HCT116 (cell line): ENCODE measurements around the gene HCN2. TPM values are rescaled to one million over a fixed set of nuclear protein-coding genes. Genes with fewer than 3 reads are reported as not detected.

ENCODE experiments used
- ATAC-seq: fragments of 200-7000 bp; cut with Tn5 transposase; 2 replicates; pipeline ENCODE4 v1.9.1; 2020; ENCODE audit warnings: mild to moderate bottlenecking, moderate library complexity
- BruUV-seq: library from RNA; stranded (reverse); fragments of 400-500 nt; replicated peaks from 2 replicates; lab custom pipeline; 2021; lab: Mats Ljungman, UMichigan
- CTCF ChIA-PET: fragments of 300-600 bp; sonication (Branson Sonifier 250); formaldehyde crosslinking; loops from one replicate; lab custom pipeline; 2021; ENCODE audit warnings: antibody characterized with exemption; lab: Charles Lee
- POLR2A ChIA-PET: fragments of 300-600, 350-600 bp; sonication (Branson Sonifier 250); formaldehyde crosslinking; loops from one replicate; lab custom pipeline; 2021; ENCODE audit warnings: antibody characterized with exemption; lab: Charles Lee
- RAD21 ChIA-PET, 2 experiments: fragments of 300-600 bp; sonication (Branson Sonifier 250); formaldehyde crosslinking; loops; one replicate each; lab custom pipeline; 2023; ENCODE audit warnings: low total read pairs in 2 of 2; ENCODE audit not compliant: uncharacterized antibody in 2 of 2, unreplicated experiment in 2 of 2, low non-redundant PET in 1 of 2; lab: Charles Lee
- DNase-seq: peaks from one replicate; pipeline ENCODE4 v3.0.0-alpha.2; 2010; ENCODE audit warnings: low read depth, low spot score
- H2AFZ ChIP-seq: fragments of 200-600 bp; shearing (Covaris generic), sonication (generic); 2 replicates; pipeline ENCODE4 v1.6.1; 2017; ENCODE audit warnings: low read depth, mixed run types, mixed read lengths, antibody characterized with exemption, low read length; ENCODE audit not compliant: poor library complexity, severe bottlenecking
- H3K27ac ChIP-seq: 2 replicates; pipeline ENCODE4 v1.5.1; 2012; ENCODE audit warnings: low read depth, low read length
- H3K27me3 ChIP-seq: fragments of 200-600 bp; sonication (generic); 2 replicates; pipeline ENCODE4 v1.6.1; 2016; ENCODE audit warnings: mixed run types, low read length, mixed read lengths; ENCODE audit not compliant: insufficient read depth
- H3K36me3 ChIP-seq, 2 experiments: fragments of 200-500 bp in 1 of 2; fragments of 200-600 bp in 1 of 2; sonication (Bioruptor generic) in 1 of 2; sonication (generic) in 1 of 2; 2 replicates each; pipeline versions ENCODE4 v1.5.1 to v1.6.1; 2014 to 2016; ENCODE audit warnings: low read length in 2 of 2, inconsistent platforms in 1 of 2, mixed read lengths in 1 of 2, mixed run types in 1 of 2; ENCODE audit not compliant: insufficient read depth in 2 of 2, control insufficient read depth in 1 of 2
- H3K4me1 ChIP-seq, 2 experiments: fragments of 200-600 bp in 1 of 2; sonication (generic) in 1 of 2; 2 replicates each; pipeline versions ENCODE4 v1.5.1 to v1.6.1; 2012 to 2017; ENCODE audit warnings: low read length in 2 of 2, inconsistent platforms in 1 of 2, mild to moderate bottlenecking in 1 of 2, mixed read lengths in 1 of 2, mixed run types in 1 of 2, moderate library complexity in 1 of 2; ENCODE audit not compliant: insufficient read depth in 2 of 2, control insufficient read depth in 1 of 2
- H3K4me2 ChIP-seq: fragments of 200-600 bp; sonication (generic); 2 replicates; pipeline ENCODE4 v1.6.1; 2017; ENCODE audit warnings: mixed run types, low read length, mixed read lengths
- H3K4me3 ChIP-seq, 2 experiments: fragments of 200-600 bp in 1 of 2; sonication (generic) in 1 of 2; replicated peaks in 1 of 2; 2 replicates each; pipeline ENCODE4 v1.5.1; 2011 to 2016; ENCODE audit warnings: low read length in 2 of 2, control low read depth in 1 of 2, low read depth in 1 of 2, mild to moderate bottlenecking in 1 of 2, mixed read lengths in 1 of 2, mixed run types in 1 of 2
- H3K79me2 ChIP-seq: fragments of 200-600 bp; sonication (generic); 2 replicates; pipeline ENCODE4 v1.6.1; 2017; ENCODE audit warnings: mild to moderate bottlenecking, mixed run types, low read length, moderate library complexity, mixed read lengths; ENCODE audit not compliant: insufficient read depth
- H3K9ac ChIP-seq: fragments of 200-600 bp; sonication (generic); 2 replicates; pipeline ENCODE4 v1.6.1; 2016; ENCODE audit warnings: low read length, mixed read lengths
- H3K9me2 ChIP-seq: fragments of 200-600 bp; sonication (generic), shearing (Covaris generic); 2 replicates; pipeline ENCODE4 v1.6.1; 2017; ENCODE audit warnings: mixed run types, mild to moderate bottlenecking, moderate library complexity; ENCODE audit not compliant: insufficient read depth
- H3K9me3 ChIP-seq, 2 experiments: fragments of 200-500 bp in 1 of 2; fragments of 200-600 bp in 1 of 2; sonication (Bioruptor generic) in 1 of 2; sonication (generic) in 1 of 2; 2 replicates each; pipeline ENCODE4 v1.6.1; 2014 to 2017; ENCODE audit warnings: low read length in 2 of 2, mixed read lengths in 2 of 2, inconsistent platforms in 1 of 2, low read depth in 1 of 2, mild to moderate bottlenecking in 1 of 2, mixed run types in 1 of 2, moderate library complexity in 1 of 2; ENCODE audit not compliant: control insufficient read depth in 1 of 2, insufficient read depth in 1 of 2
- H4K20me1 ChIP-seq: fragments of 200-600 bp; sonication (generic), shearing (Covaris generic); 2 replicates; pipeline ENCODE4 v1.6.1; 2017; ENCODE audit warnings: mixed run types, mild to moderate bottlenecking, moderate library complexity; ENCODE audit not compliant: insufficient read depth
- ATF3 ChIP-seq: IDR thresholded peaks from 2 replicates; pipeline ENCODE4 v1.6.1; 2012
- CEBPB ChIP-seq: IDR thresholded peaks from 2 replicates; pipeline ENCODE4 v1.6.1; 2012; ENCODE audit warnings: low read depth
- ELF1 ChIP-seq: IDR thresholded peaks from 2 replicates; pipeline ENCODE4 v1.6.1; 2012; ENCODE audit warnings: low read depth, borderline replicate concordance
- EZH2 ChIP-seq: fragments of 200-600 bp; sonication (generic); IDR thresholded peaks from 2 replicates; pipeline ENCODE4 v1.6.1; 2017; ENCODE audit warnings: antibody characterized with exemption, mixed run types
- EZH2phosphoT487 ChIP-seq: fragments of 200-600 bp; IDR thresholded peaks from 2 replicates; pipeline ENCODE4 v1.6.1; 2018; ENCODE audit warnings: antibody characterized with exemption, borderline replicate concordance
- FOSL1 ChIP-seq: IDR thresholded peaks from 2 replicates; pipeline ENCODE4 v1.6.1; 2012; ENCODE audit warnings: low read depth
- JUND ChIP-seq: IDR thresholded peaks from 2 replicates; pipeline ENCODE4 v1.6.1; 2012
- MAX ChIP-seq: IDR thresholded peaks from 2 replicates; pipeline ENCODE4 v1.6.1; 2012
- RAD21 ChIP-seq: IDR thresholded peaks from 2 replicates; pipeline ENCODE4 v1.6.1; 2012; ENCODE audit warnings: low read depth, mild to moderate bottlenecking
- REST ChIP-seq: IDR thresholded peaks from 2 replicates; pipeline ENCODE4 v1.6.1; 2012; ENCODE audit warnings: low read depth
- SIN3A ChIP-seq: IDR thresholded peaks from 2 replicates; pipeline ENCODE4 v1.6.1; 2012; ENCODE audit warnings: low read depth
- SP1 ChIP-seq: IDR thresholded peaks from 2 replicates; pipeline ENCODE4 v1.6.1; 2012; ENCODE audit warnings: low read depth
- YY1 ChIP-seq: IDR thresholded peaks from 2 replicates; pipeline ENCODE4 v1.6.1; 2011; ENCODE audit warnings: low read length, low read depth, moderate library complexity, mild to moderate bottlenecking; ENCODE audit not compliant: insufficient replicate concordance; ENCODE audit errors: extremely low read depth
- intact Hi-C: fragments of 100-400 bp; cut with micrococcal nuclease; formaldehyde crosslinking; loops from 2 replicates; pipeline ENCODE4 v1.10.0; 2022
- total RNA-seq: library from RNA; stranded (reverse); gene quantifications from one replicate; pipeline ENCODE4 v1.2.1, GENCODE V29; 2021; ENCODE audit not compliant: unreplicated experiment

Gene HCN2
- total RNA-seq, 1 experiment from 2014 or later: 2.4 TPM

- Histone ChIP-seq H4K20me1 (no peaks in the 10 kb centered on the region), H3K4me3 (no peak overlapping the region), H3K4me1 (peaks cover 0 to 4% of the 10 kb centered on the region in 2 experiments; a peak in 2 of 4 replicates), H3K36me3 (peaks cover 17 to 31% of the 10 kb centered on the region in 2 experiments), H3K27ac (peak overlapping the region; percentile 22; the same call in 1 of the 2 replicates), H3K27me3 (no peaks in the 10 kb centered on the region), H3K4me2 (no peak overlapping the region), H2AFZ (no peak overlapping the region), H3K9ac (no peak overlapping the region), H3K79me2 (peaks cover 33% of the 10 kb centered on the region), H3K9me3 (no peaks in the 10 kb centered on the region), H3K9me2 (no peaks in the 10 kb centered on the region)
- POLR2A ChIA-PET: no interaction called here
- ATAC-seq (no peak), DNase-seq (no peak)
- intact Hi-C loops: no loop called here
- BruUV-seq: TSS peak; percentile 97
- TF ChIP-seq RAD21 (no peak), ATF3 (no peak), SIN3A (no peak), SP1 (no peak), EZH2 (no peak), MAX (no peak), ELF1 (no peak)
- CTCF ChIA-PET: no interaction called here
- RAD21 ChIA-PET: no interaction called here
Observed at GRCh38 chr19:582497-583197, 7.0 kb upstream of the HCN2 start.

- no peaks in the 10 kb centered on the region for H3K9me2 ChIP-seq
- ChIA-PET RAD21 (no interaction called here), POLR2A (no interaction called here), CTCF (interaction anchor here (1.0 kb wide), 1 partner anchor 9 kb away, joined by 3 read pairs; no protein-coding TSS in a partner anchor)
- BruUV-seq: no TSS peak
- H2AFZ ChIP-seq: no peak overlapping the region
- peaks cover 5 to 12% of the 10 kb centered on the region in 2 experiments; a peak in 3 of 4 replicates for H3K4me1 ChIP-seq
- no peaks in the 10 kb centered on the region for H3K27me3 ChIP-seq
- DNase-seq (no peak), ATAC-seq (0 out of 2 replicates have a peak, but pooled peaks have one; percentile 1)
- no peaks in the 10 kb centered on the region for H4K20me1 ChIP-seq
- intact Hi-C loops: no loop called here
- H3K27ac ChIP-seq: peak overlapping the region; percentile 26; the same call in 1 of the 2 replicates
- no peak overlapping the region for H3K4me3 ChIP-seq
- H3K4me2 ChIP-seq: no peak overlapping the region
- H3K9me3 ChIP-seq: no peaks in the 10 kb centered on the region
- H3K36me3 ChIP-seq: peaks cover 15 to 24% of the 10 kb centered on the region in 2 experiments
- H3K9ac ChIP-seq: no peak overlapping the region
- H3K79me2 ChIP-seq: peaks cover 26% of the 10 kb centered on the region
- TF ChIP-seq YY1 (no peak), MAX (no peak), EZH2phosphoT487 (no peak), FOSL1 (no peak), CEBPB (no peak), EZH2 (no peak), JUND (no peak), ATF3 (no peak), REST (no peak), ELF1 (no peak)
Observed at GRCh38 chr19:583198-583967, 6.3 kb upstream of the HCN2 start.
